Mononuclear cell (primary cell): Measurements from ENCODE around the gene ITPR3. TPM values are rescaled to one million over a fixed set of nuclear protein-coding genes. Genes with fewer than 3 reads are reported as not detected.

Source experiments
- H3K27me3 ChIP-seq: 2 replicates; pipeline ENCODE4 v1.6.0; 2011; ENCODE audit warnings: low read length, control low read depth; ENCODE audit not compliant: insufficient read depth
- H3K4me1 ChIP-seq: 2 replicates; pipeline ENCODE4 v1.5.1; 2011; ENCODE audit warnings: mild to moderate bottlenecking, low read length, control low read depth; ENCODE audit not compliant: insufficient read depth
- H3K4me3 ChIP-seq: 2 replicates; pipeline ENCODE4 v1.5.1; 2011; ENCODE audit warnings: mild to moderate bottlenecking, low read length, moderate library complexity
- H3K9me3 ChIP-seq: 2 replicates; pipeline ENCODE4 v1.5.1; 2011; ENCODE audit warnings: low read depth, mild to moderate bottlenecking, control low read depth, low read length
- total RNA-seq: library from RNA; depleted of rRNA; stranded (reverse); fragments of >200 nt; gene quantifications from one replicate; pipeline ENCODE4 v1.2.3, GENCODE V29; 2012

ITPR3 gene
- total RNA-seq, 1 donor: 13.6 TPM

DNA sequence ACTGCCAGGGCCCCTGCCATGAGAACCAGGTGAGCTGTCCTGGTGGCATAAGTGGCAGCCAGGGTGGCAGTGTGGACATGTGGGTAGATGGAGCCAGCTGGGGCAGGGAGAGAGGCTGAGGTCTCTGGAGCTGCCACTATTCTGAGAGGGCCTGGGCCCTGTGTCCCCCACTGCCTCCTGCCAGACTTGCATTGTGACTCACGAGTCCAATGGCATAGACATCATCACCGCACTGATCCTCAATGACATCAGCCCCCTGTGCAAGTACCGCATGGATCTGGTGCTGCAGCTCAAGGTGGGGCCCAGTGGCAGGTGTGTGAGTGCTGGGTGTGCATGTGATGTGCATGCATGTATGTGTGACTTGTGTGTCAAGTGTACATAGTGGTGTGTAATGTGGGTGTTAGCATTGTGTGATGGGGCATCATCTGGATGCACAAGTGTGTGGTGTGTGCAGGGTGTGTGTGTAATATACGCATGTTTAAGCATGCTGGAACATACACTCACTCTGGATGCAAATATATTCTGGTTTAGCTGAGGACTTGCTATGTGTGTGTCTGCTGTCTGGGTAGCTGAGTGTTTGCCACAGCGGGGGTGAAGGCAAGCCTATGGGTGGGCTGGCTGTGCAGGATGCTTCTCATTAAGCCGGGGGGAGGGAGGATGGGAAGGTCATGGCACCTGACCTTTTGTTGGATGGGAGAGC, 65.3 kb downstream of the ITPR3 start:
- Histone ChIP-seq H3K9me3 (no peaks in the 10 kb centered on the region), H3K27me3 (no peaks in the 10 kb centered on the region), H3K4me1 (no peaks in the 10 kb centered on the region), H3K4me3 (no peak overlapping the region)

DNA sequence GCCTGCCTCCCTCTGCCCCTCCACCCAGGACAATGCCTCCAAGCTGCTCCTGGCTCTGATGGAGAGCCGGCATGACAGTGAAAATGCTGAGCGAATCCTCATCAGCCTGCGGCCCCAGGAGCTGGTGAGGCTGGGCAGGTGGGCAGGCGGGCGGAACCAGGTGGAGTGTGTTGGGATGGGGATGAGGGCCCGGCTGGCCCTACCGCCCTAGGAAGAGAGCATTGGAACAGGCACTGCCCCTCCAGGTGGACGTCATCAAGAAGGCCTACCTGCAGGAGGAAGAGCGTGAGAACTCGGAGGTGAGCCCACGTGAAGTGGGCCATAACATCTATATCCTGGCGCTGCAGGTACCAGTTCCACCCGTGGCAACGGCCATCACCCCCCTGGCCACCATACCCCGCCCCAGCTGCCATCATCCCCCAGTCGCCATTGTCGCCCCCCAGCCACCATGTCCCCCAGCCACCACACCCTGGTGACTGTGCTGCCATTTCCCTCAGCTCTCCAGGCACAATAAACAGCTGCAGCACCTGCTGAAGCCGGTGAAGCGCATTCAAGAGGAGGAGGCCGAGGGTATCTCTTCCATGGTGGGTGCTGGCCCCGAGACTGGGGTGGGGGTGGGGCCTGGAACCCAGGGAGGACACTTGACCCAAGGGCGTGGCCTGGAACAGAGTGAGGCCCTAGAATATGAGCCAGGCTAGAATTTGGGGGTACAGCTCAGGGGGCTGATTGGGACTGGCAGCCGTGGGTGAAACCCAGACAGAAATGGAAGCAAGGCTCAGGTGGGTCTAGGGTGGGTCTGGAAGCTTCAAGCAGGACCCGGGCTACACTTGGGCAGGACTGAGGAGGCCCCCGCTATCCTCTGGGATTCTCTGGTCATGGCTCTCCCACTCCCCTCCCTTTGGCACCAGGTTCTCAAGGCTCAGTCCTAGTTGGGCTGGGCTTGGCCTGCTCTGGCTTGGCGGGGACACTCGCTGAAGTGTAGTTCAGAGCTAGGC, 66.2 kb downstream of the ITPR3 start:
- Histone ChIP-seq H3K4me3 (no peak overlapping the region), H3K27me3 (no peaks in the 10 kb centered on the region), H3K9me3 (no peaks in the 10 kb centered on the region), H3K4me1 (peaks cover 9% of the 10 kb centered on the region)

DNA sequence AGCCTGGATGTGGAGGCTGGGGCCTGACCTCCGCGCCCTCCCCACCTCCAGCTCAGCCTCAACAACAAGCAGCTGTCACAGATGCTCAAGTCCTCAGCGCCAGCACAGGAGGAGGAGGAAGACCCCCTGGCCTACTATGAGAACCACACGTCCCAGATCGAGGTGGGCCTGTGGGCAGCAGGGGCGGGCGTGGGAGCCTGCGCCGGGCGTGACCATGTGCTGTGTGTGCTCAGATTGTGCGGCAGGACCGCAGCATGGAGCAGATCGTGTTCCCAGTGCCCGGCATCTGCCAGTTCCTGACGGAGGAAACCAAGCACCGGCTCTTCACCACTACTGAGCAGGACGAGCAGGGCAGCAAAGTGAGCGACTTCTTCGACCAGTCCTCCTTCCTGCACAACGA, 66.9 kb downstream of the ITPR3 start:
- H3K4me3 ChIP-seq: no peak overlapping the region
- H3K4me1 ChIP-seq: peaks cover 16% of the 10 kb centered on the region

DNA sequence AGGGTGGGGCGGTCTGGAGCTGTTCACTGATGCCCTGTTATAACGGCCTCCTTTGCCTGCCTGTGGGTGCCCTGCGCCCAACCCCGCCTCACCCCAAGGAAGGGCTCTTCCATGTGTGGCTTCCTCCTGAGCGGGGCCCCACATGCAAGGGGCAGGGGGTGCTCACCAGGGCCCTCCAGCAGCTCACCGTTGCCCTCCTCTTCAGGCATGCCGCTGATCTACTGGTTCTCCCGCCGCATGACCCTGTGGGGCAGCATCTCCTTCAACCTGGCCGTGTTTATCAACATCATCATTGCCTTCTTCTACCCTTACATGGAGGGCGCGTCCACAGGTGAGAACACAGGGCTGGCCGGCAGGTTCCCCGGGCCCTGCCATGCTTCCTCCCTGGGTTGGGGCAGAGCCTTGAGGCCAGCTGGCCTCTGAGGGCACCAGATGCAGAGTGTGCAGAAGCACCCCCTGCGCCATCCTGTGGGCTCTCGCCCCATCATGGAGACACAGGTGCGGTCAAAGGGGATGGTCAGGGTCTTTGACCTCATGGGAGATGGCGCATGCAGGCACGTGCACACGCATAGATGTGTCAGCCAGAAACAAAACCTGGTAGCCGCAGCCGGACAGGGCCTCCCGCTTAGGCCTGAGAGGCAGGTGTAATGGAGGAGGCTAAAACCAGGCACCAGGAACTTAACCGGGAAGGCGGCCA, 67.5 kb downstream of the ITPR3 start:
- no peaks in the 10 kb centered on the region for H3K27me3 ChIP-seq
- peaks cover 22% of the 10 kb centered on the region for H3K4me1 ChIP-seq
- no peak overlapping the region for H3K4me3 ChIP-seq
- H3K9me3 ChIP-seq: no peaks in the 10 kb centered on the region

More for the DNA sequence above, 66.9 kb downstream of the ITPR3 start:
- Histone ChIP-seq H3K27me3 (no peaks in the 10 kb centered on the region), H3K9me3 (no peaks in the 10 kb centered on the region)

DNA sequence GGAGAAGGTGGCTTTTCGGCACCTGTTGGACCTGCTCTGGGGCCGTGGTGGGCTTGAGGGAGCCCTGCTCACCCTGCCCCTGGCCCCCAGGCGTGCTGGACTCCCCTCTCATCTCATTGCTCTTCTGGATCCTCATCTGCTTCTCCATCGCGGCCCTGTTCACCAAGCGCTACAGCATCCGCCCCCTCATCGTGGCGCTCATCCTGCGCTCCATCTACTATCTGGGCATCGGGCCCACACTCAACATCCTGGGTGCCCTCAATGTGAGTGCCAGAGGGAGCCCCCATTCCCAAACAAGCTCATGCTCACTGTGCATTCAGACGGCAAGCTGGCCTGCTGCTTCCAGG, 68.0 kb downstream of the ITPR3 start:
- no peaks in the 10 kb centered on the region for H3K27me3 ChIP-seq
- no peak overlapping the region for H3K4me3 ChIP-seq
- H3K4me1 ChIP-seq: peaks cover 27% of the 10 kb centered on the region
- no peaks in the 10 kb centered on the region for H3K9me3 ChIP-seq

DNA sequence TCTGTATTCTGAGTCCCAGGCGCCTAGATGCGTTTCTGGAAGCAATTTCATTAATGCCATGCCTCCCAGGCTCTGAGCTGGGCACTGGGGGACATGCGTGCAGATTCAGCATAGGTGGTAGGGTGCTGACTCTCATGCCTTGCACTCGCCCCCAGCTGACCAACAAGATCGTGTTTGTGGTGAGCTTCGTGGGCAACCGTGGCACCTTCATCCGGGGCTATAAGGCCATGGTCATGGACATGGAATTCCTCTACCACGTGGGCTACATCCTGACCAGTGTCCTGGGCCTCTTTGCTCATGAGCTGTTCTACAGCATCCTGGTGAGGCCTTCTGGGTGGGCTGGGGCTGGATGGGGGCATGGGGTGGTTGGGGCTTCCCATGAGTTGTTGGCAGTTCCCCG, 68.8 kb downstream of the ITPR3 start:
- Histone ChIP-seq H3K4me1 (peaks cover 35% of the 10 kb centered on the region), H3K4me3 (no peak overlapping the region), H3K9me3 (no peaks in the 10 kb centered on the region), H3K27me3 (no peaks in the 10 kb centered on the region)

DNA sequence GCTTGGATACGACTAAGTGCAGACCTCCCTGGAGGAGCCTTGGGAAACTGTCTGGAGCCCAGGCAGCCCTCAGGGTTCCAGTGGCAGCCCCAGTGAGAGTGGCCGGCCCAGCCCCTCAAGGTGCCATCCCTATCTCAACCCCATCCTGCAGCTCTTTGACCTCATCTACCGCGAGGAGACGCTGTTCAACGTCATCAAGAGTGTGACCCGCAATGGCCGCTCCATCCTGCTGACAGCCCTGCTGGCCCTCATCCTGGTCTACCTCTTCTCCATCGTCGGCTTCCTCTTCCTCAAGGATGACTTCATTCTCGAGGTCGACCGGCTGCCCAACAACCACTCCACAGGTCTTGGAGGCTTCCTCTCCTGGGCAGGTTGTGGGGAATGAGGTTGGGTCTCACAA, 69.6 kb downstream of the ITPR3 start:
- H3K27me3 ChIP-seq: no peaks in the 10 kb centered on the region
- H3K9me3 ChIP-seq: no peaks in the 10 kb centered on the region
- H3K4me3 ChIP-seq: no peak overlapping the region
- H3K4me1 ChIP-seq: peaks cover 44% of the 10 kb centered on the region

DNA sequence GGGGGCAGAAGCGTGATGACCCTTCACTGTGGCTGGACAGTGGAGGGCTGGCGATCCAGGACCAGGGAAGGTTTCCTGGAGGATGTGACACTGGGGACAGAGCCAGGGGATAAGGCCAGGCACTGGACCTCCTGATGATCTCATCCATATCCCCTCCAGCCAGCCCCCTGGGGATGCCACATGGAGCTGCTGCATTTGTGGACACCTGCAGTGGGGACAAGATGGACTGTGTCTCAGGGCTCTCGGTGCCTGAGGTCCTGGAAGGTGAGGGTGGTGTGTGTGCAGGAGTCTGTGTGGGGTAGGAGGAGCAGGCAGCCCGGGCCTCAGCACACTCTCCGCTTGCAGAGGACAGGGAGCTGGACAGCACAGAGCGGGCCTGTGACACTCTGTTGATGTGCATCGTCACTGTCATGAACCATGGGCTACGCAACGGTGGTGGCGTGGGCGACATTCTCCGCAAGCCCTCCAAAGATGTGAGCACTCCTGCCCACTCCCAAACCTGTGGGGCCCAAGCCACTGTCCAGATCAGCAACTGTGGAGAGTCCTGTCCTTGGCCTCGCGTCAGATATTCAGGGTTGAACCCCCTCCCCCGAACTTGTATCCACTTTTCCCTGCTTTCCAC, 70.4 kb downstream of the ITPR3 start:
- Histone ChIP-seq H3K27me3 (no peaks in the 10 kb centered on the region), H3K4me1 (peaks cover 52% of the 10 kb centered on the region), H3K9me3 (no peaks in the 10 kb centered on the region), H3K4me3 (no peak overlapping the region)

DNA sequence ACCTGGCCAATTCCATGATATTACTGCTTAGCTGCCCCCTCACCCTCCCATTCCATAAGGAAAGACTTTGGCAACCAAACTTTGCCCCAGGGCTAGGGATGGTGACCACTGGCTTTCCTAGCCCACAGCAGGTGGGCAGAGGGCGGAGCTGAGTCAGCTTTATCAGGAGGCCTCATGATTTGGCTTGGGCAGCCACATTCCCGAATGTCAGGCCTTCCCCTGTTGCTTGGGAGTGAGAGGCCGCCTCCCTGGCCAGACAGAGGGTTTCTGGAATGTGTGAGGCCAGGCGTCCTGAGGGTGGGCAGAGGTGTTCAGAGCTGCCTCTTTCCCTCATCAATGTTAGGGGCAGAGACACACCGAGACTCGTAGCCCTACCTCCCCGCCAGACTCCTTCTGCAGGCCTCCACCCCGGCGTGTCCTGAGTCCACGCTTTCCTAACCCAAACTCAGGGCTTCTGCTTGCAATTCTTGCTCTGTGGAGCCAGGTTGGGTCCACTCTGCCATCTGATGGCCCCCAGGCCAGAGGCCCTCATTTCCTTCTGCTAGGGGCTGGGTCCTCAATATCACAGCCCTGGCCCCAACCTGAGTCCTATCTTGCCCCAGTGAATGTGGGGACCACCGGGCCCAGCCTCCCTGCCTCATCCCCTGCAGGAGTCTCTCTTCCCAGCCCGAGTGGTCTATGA, 71.1 kb downstream of the ITPR3 start:
- Histone ChIP-seq H3K4me3 (no peak overlapping the region), H3K27me3 (no peaks in the 10 kb centered on the region), H3K4me1 (peaks cover 58% of the 10 kb centered on the region), H3K9me3 (no peaks in the 10 kb centered on the region)

DNA sequence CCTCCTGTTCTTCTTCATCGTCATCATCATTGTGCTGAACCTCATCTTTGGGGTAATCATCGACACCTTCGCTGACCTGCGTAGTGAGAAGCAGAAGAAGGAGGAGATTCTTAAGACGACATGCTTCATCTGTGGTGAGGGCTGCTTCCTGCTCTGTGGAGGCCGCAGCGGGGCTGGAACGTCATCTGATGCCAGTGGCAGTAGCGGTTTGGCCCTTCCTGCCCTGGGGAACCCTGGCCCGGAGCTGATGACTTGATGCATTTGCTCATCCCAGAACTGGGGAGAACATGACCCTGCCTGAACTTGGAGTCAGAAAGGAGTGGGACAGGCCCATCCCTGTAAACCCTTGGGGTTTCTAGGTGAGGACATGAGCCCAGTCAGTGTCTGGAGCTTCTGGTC, 71.6 kb downstream of the ITPR3 start:
- peaks cover 64% of the 10 kb centered on the region for H3K4me1 ChIP-seq
- no peaks in the 10 kb centered on the region for H3K9me3 ChIP-seq
- H3K4me3 ChIP-seq: no peak overlapping the region
- no peaks in the 10 kb centered on the region for H3K27me3 ChIP-seq

DNA sequence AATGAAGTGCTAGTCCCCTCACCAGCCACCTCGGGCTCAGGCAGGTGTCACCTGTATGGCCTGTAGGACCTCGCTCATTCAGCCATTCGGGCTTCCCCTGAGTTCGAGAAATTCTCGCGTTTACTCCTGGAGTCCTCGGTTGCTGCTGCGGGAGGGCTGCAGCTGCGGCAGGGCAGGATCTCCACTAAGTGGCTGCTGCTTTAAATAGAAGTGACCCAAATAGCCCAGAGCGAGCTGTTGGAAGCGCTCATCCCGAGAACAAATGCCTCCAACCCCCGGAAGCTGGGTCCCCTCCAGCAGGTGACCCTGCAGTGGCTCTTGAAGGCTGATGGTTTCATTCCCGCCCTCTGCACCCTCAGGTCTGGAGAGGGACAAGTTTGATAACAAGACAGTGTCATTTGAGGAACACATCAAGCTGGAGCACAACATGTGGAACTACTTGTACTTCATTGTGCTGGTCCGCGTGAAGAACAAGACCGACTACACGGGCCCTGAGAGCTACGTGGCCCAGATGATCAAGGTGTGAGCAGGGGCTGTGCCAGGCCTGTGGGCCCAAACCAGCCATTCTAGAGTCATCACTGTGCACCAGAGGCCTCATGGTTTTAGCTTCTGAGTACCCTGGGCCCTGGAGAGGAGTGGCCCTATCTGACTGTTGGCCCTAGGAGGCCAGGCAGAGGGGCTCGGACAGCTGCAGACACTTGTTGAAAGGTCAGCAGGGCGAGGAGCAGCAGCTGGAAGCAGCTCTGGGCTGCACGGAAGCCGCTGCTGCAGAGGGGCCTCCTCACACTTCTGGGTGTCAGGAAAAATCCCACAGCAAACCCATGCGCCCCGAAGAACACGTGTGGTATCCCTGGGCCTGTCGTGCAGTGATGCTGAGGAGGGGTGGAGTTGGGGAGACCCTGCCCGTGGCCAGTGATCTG, 72.3 kb downstream of the ITPR3 start:
- H3K4me3 ChIP-seq: no peak overlapping the region
- no peaks in the 10 kb centered on the region for H3K9me3 ChIP-seq
- H3K27me3 ChIP-seq: no peaks in the 10 kb centered on the region
- peaks cover 69% of the 10 kb centered on the region for H3K4me1 ChIP-seq

DNA sequence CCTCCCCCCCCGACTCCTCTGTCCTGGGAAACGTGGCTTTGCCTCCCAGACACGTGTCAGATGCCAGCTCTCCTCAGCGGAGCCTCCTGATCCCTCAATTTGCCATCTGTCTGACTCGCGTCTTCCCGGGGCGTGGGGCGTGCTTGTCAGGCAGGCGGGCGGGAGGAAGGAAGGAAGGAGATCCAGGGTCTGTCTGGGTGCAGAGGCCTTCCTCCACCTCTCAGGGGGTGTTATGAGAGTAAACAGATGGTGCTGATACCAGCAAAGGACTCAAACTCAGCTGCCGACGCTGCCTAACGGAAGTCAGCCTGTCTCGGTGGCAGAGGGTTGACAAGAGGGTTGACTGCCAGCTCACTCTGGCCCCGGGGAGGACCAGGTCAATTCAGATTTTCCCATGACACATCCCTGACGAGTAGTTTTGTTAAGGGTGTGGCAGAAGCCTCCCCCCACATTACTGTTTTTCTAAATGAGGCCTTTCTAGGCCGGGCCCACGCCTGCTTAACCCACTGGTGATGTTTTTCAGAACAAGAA, 73.3 kb downstream of the ITPR3 start:
- Histone ChIP-seq H3K27me3 (no peaks in the 10 kb centered on the region), H3K9me3 (no peaks in the 10 kb centered on the region), H3K4me3 (no peak overlapping the region), H3K4me1 (peaks cover 71% of the 10 kb centered on the region)

DNA sequence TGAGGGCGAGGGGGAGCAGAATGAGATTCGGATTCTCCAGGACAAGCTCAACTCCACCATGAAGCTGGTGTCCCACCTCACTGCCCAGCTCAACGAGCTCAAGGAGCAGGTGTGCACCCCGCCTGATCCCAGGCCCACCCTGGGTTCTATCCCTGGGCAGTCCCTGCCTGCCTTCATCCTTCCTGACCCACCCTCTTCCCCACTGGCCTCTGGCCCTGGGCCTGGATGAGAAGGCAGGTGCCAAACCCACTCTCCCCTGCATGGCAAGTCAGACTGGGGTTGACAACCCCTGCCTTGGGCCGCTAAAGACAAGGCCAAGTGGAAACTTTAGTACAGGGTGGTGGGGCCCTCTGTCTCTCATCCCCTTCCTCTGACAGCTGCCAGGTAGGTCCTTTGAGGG, 73.9 kb downstream of the ITPR3 start:
- H3K27me3 ChIP-seq: no peaks in the 10 kb centered on the region
- no peaks in the 10 kb centered on the region for H3K9me3 ChIP-seq
- H3K4me3 ChIP-seq: no peak overlapping the region
- H3K4me1 ChIP-seq: peaks cover 71% of the 10 kb centered on the region
